Tibial artery (tissue), 4 donors: Measurements from ENCODE around the gene KDM6A.

Experiments
- DNase-seq, 2 donors: peaks; one replicate each; pipeline ENCODE4 v3.0.0-alpha.2; 2019
- H3K27ac ChIP-seq, 2 donors: fragments of 200-600 bp; sonication (generic) in 1 of 2; 1 replicate in 1 of 2; 2 replicates in 1 of 2; pipeline ENCODE4 v1.5.1; 2018 to 2019; ENCODE audit warnings: mild to moderate bottlenecking in 1 of 2
- H3K27me3 ChIP-seq, 2 donors: fragments of 200-600 bp; sonication (generic) in 1 of 2; one replicate each; pipeline versions ENCODE4 v1.5.1 to v1.6.0; 2016 to 2019
- H3K36me3 ChIP-seq, 3 donors: fragments of 200-600 bp; sonication (generic) in 2 of 3; one replicate each; pipeline ENCODE4 v1.5.1; 2016 to 2019; ENCODE audit warnings: mild to moderate bottlenecking in 2 of 3
- H3K4me1 ChIP-seq, 4 donors: fragments of 200-600 bp; sonication (generic) in 2 of 4; 1 replicate in 3 of 4; 2 replicates in 1 of 4; pipeline ENCODE4 v1.5.1; 2016 to 2019
- H3K4me3 ChIP-seq, 2 donors: fragments of 200-600 bp; sonication (generic) in 1 of 2; 1 replicate in 1 of 2; 2 replicates in 1 of 2; pipeline ENCODE4 v1.5.1; 2018 to 2019; ENCODE audit warnings: mild to moderate bottlenecking in 2 of 2
- H3K9me3 ChIP-seq, 3 donors: fragments of 200-600 bp; sonication (generic) in 1 of 3; one replicate each; pipeline ENCODE4 v1.5.1; 2016 to 2019
- intact Hi-C: fragments of 100-400 bp; cut with DNase I; formaldehyde crosslinking; loops from one replicate; pipeline ENCODE4 v1.15.0; 2023; ENCODE audit warnings: low total_unique reads
- TF ChIP-seq, protein P1 (sequence below), 2 experiments: fragments of 200-600 bp in 1 of 2; fragments of 450-650 bp in 1 of 2; IDR thresholded peaks; one replicate each; pipeline ENCODE4 v1.5.1; 2017 to 2019; ENCODE audit warnings: antibody characterized with exemption in 2 of 2, mild to moderate bottlenecking in 1 of 2, moderate library complexity in 1 of 2

The KDM6A gene

DNA sequence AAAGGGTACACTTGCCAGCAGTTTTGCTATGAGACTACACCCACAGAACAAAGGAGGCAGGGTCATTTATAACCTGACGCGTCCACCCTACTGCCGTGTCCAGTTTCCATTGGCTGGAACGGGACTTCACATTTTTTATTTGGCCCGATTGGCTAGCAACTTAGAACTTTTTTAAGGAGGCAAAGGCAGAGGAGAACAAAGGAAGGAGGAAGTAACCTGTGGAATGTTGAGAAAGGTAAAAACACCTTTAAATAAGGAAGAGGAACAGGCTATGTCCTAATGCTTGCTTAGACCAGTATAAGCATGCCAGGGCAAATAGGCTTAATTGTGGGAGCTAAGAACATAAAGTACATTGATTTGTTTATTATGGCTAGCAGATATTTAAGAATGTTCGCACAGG lies 18.7 kb downstream of the KDM6A start:
- intact Hi-C loops, result no loop called here
- Histone ChIP-seq H3K4me3 (no peak overlapping the region), H3K36me3 (no peaks in the 10 kb centered on the region), H3K4me1 (peaks cover 0 to 6% (median 0%) of the 10 kb centered on the region in 4 donors), H3K27ac (no peak overlapping the region), H3K27me3 (no peaks in the 10 kb centered on the region), H3K9me3 (no peaks in the 10 kb centered on the region)
- DNase-seq, result no peak
- TF ChIP-seq, protein P1, sequence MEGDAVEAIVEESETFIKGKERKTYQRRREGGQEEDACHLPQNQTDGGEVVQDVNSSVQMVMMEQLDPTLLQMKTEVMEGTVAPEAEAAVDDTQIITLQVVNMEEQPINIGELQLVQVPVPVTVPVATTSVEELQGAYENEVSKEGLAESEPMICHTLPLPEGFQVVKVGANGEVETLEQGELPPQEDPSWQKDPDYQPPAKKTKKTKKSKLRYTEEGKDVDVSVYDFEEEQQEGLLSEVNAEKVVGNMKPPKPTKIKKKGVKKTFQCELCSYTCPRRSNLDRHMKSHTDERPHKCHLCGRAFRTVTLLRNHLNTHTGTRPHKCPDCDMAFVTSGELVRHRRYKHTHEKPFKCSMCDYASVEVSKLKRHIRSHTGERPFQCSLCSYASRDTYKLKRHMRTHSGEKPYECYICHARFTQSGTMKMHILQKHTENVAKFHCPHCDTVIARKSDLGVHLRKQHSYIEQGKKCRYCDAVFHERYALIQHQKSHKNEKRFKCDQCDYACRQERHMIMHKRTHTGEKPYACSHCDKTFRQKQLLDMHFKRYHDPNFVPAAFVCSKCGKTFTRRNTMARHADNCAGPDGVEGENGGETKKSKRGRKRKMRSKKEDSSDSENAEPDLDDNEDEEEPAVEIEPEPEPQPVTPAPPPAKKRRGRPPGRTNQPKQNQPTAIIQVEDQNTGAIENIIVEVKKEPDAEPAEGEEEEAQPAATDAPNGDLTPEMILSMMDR (IDR thresholded peaks at IDR 0.05), result no peak

DNA sequence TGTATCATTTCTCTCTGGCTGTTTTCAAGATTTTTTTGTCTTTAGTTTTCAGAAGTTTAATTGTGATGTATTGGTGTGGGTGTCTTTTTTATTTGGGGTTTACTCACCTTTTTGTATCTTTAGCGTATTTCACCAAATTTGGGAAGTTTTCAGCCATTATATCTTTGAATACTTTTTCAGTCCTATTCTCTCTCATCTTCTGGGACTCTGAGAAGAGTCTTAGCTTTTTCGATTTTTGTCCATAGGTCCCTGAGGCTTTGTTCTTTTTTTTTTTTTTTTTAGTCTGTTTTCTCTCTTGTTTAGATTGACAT lies 23.8 kb downstream of the KDM6A start:
- intact Hi-C loops, result no loop called here
- H3K27ac ChIP-seq, result no peak overlapping the region
- TF ChIP-seq, protein P1 (IDR thresholded peaks at IDR 0.05), result no peak

DNA sequence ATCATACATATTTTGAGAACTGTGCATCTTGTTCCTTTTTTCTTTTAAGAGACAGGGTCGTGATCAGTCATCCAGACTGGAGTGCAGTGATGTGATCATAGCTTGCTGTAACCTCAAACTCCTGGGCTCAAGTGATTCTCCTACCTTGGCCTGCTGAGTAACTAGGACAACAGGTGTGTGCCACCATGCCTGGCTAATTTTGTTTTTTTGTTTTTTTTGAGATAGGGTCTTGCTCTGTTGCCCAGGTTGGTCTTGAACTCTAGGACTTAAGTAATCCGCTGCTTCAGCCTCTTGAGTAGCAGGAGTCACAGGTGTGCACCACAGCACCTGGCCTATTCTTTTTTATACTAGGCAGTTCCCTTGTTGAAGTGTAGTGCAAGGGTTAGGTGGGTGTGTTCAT lies 24.6 kb downstream of the KDM6A start:
- intact Hi-C loops, result no loop called here
- no peak overlapping the region for H3K27ac ChIP-seq

More for the DNA sequence above, 23.8 kb downstream of the KDM6A start:
- Histone ChIP-seq H3K36me3 (no peaks in the 10 kb centered on the region), H3K9me3 (no peaks in the 10 kb centered on the region), H3K4me1 (peaks cover 0 to 22% (median 4%) of the 10 kb centered on the region in 4 donors), H3K27me3 (no peaks in the 10 kb centered on the region), H3K4me3 (no peak overlapping the region)
- no peak for DNase-seq

GRCh38 chrX:44898411-44899221 lies 25.6 kb downstream of the KDM6A start:
- no peak overlapping the region for H3K4me3 ChIP-seq
- intact Hi-C loops, result no loop called here
- no peaks in the 10 kb centered on the region for H3K36me3 ChIP-seq
- H3K27ac ChIP-seq, result no peak overlapping the region
- peaks cover 0 to 22% (median 4%) of the 10 kb centered on the region in 4 donors for H3K4me1 ChIP-seq
- TF ChIP-seq, protein P1 (IDR thresholded peaks at IDR 0.05), result no peak
- H3K27me3 ChIP-seq, result no peaks in the 10 kb centered on the region
- no peaks in the 10 kb centered on the region for H3K9me3 ChIP-seq
- DNase-seq, result no peak

More for the DNA sequence above, 24.6 kb downstream of the KDM6A start:
- TF ChIP-seq, protein P1 (IDR thresholded peaks at IDR 0.05), result no peak
- H3K36me3 ChIP-seq, result no peaks in the 10 kb centered on the region
- no peak overlapping the region for H3K4me3 ChIP-seq
- H3K4me1 ChIP-seq, result peaks cover 0 to 22% (median 4%) of the 10 kb centered on the region in 4 donors
- no peaks in the 10 kb centered on the region for H3K27me3 ChIP-seq
- no peaks in the 10 kb centered on the region for H3K9me3 ChIP-seq
- no peak for DNase-seq

DNA sequence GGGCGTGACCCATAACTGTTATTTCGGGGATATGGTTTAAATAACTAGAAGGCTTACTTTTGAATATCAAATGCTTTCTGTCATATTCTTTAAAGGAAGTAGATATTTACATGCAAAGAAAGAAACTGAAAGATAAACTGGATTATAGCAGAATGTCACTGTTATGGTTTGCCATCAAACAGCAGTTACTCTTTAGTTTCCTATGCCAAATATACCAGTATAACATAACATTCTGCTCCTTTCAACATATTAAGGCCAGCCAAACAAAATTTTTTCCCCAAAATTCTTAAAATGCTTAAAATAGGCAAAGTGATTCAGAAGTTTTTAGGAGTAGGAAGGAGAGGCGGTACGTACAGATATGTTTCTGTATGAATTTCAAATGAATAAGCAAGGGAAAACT lies 27.0 kb downstream of the KDM6A start:
- TF ChIP-seq, protein P1 (IDR thresholded peaks at IDR 0.05), result no peak
- Histone ChIP-seq H3K36me3 (no peaks in the 10 kb centered on the region), H3K27me3 (no peaks in the 10 kb centered on the region), H3K4me1 (peaks cover 0 to 30% (median 9%) of the 10 kb centered on the region in 4 donors), H3K9me3 (no peaks in the 10 kb centered on the region), H3K27ac (no peak overlapping the region), H3K4me3 (no peak overlapping the region)
- no peak for DNase-seq
- intact Hi-C loops, result no loop called here
